Measurements from ENCODE around the gene HS6ST3.

Gene HS6ST3

DNA sequence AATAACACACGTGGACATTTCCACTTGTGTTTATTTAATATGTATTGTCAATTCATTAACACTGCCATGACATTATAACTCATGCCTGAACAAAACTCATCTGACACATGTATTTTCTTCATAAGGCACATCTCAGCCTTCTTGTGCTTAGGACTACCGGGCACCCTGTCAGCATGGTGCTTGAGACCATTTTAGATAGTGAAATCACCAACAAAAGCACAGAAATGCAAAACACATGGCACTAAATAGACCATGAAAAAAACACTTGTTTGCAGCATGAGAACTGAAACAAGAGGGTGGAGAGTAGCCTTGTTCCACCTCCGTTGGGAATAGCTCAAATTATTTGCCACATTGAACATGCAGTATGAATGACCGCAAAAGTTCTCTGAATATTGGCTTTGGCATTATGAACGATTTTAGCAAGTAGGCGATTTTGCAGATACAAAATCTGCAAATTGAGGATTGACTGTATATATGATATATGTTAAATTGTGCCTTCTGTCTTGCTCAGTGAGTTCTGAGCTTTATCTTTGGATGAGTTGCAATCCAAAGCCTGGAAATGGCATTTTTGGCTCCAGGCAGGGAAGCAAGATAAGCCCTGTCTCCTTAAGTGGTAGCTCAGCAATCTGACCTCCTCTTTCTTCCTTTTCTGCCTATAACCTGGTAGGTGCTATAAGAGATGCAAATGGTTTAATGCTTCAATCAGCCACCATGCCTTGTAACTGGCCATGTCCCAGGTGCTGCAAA, 328.2 kb downstream of the HS6ST3 start:
- TF ChIP-seq, protein P1, sequence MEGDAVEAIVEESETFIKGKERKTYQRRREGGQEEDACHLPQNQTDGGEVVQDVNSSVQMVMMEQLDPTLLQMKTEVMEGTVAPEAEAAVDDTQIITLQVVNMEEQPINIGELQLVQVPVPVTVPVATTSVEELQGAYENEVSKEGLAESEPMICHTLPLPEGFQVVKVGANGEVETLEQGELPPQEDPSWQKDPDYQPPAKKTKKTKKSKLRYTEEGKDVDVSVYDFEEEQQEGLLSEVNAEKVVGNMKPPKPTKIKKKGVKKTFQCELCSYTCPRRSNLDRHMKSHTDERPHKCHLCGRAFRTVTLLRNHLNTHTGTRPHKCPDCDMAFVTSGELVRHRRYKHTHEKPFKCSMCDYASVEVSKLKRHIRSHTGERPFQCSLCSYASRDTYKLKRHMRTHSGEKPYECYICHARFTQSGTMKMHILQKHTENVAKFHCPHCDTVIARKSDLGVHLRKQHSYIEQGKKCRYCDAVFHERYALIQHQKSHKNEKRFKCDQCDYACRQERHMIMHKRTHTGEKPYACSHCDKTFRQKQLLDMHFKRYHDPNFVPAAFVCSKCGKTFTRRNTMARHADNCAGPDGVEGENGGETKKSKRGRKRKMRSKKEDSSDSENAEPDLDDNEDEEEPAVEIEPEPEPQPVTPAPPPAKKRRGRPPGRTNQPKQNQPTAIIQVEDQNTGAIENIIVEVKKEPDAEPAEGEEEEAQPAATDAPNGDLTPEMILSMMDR (IDR thresholded peaks at IDR 0.05; ENCODE audit: low read length, missing control alignments), result no peak
- DNase-seq (ENCODE audit: low read depth), result no peak
- no peak overlapping the region for H3K4me3 ChIP-seq (replicated peaks; ENCODE audit: low read depth, low read length)

GRCh38 chr13:96421314-96421713, 331.4 kb downstream of the HS6ST3 start:
- DNase-seq (ENCODE audit: low read depth), result no peak
- TF ChIP-seq, protein P1 (IDR thresholded peaks at IDR 0.05; ENCODE audit: low read length, missing control alignments), result no peak
- no peak overlapping the region for H3K4me3 ChIP-seq (replicated peaks; ENCODE audit: low read depth, low read length)

GRCh38 chr13:96422002-96422401, 332.1 kb downstream of the HS6ST3 start:
- no peak for DNase-seq (ENCODE audit: low read depth)
- H3K4me3 ChIP-seq (replicated peaks; ENCODE audit: low read depth, low read length), result no peak overlapping the region
- TF ChIP-seq, protein P1 (IDR thresholded peaks at IDR 0.05; ENCODE audit: low read length, missing control alignments), result no peak

- H3K4me3 ChIP-seq (replicated peaks; ENCODE audit: low read depth, low read length), result no peak overlapping the region
- no peak for DNase-seq (ENCODE audit: low read depth)
- TF ChIP-seq, protein P1 (IDR thresholded peaks at IDR 0.05; ENCODE audit: low read length, missing control alignments), result no peak
Observed at GRCh38 chr13:96426167-96426566, 336.3 kb downstream of the HS6ST3 start.

GRCh38 chr13:96428911-96429310, 339.0 kb downstream of the HS6ST3 start:
- TF ChIP-seq, protein P1 (IDR thresholded peaks at IDR 0.05; ENCODE audit: low read length, missing control alignments), result no peak
- no peak overlapping the region for H3K4me3 ChIP-seq (replicated peaks; ENCODE audit: low read depth, low read length)
- no peak for DNase-seq (ENCODE audit: low read depth)

DNA sequence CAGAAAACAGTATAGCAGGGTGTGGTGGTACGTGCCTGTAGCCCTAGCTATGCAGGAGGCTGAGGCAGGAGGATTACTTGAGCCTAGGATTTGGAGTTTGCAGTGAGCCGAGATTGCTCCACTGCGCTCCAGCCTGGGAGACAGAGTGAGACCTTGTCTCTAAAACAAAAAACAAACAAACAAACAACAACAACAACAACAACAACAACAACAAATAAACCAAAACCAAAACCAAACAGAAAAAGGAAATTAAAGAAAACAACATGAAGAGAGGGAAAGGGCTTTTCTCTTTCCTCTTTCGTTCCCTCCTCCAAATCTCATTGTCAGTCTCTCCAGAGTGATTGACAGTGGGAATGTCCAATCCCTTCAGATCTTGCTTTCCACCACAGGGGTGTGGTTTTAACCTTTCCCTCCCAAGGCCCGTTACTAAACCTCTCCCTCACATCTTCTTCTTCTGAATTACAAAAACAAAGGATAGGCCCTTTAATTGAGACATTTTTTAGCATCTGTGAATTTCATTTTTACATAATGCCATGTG, 341.2 kb downstream of the HS6ST3 start:
- no peak overlapping the region for H3K4me3 ChIP-seq (replicated peaks; ENCODE audit: low read depth, low read length)
- TF ChIP-seq, protein P1 (IDR thresholded peaks at IDR 0.05; ENCODE audit: low read length, missing control alignments), result no peak
- no peak for DNase-seq (ENCODE audit: low read depth)

DNA sequence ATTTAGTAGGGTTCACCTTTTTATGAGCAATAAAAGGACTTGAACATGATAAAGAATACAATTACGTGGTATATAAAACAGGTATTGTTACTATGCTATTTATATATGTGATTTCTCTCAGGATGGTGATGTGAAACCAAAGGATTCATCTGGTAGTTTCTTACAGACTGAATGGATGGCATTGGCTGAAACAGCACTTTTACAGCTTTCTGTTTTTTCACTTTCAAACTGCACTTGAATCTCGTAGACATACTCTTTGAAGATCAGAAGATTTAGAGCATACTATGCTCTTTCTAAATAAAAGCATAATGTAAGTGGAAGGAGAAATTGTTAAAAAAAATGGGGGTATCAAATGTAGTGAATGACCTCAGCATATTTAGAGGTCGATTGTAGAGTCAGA, 354.8 kb downstream of the HS6ST3 start:
- TF ChIP-seq, protein P1 (IDR thresholded peaks at IDR 0.05; ENCODE audit: low read length, missing control alignments), result no peak
- no peak overlapping the region for H3K4me3 ChIP-seq (replicated peaks; ENCODE audit: low read depth, low read length)
- DNase-seq (ENCODE audit: low read depth), result no peak
